ENCODE measurements around the gene HOXA4. TPM values are rescaled to one million over a fixed set of nuclear protein-coding genes. Genes with fewer than 3 reads are reported as not detected.
A peak's percentile ranks its signal among the peaks of the same experiment; 100 is the strongest.

The HOXA4 gene
- total RNA-seq, 1 donor from 2014 or later: 0.30 TPM

DNA sequence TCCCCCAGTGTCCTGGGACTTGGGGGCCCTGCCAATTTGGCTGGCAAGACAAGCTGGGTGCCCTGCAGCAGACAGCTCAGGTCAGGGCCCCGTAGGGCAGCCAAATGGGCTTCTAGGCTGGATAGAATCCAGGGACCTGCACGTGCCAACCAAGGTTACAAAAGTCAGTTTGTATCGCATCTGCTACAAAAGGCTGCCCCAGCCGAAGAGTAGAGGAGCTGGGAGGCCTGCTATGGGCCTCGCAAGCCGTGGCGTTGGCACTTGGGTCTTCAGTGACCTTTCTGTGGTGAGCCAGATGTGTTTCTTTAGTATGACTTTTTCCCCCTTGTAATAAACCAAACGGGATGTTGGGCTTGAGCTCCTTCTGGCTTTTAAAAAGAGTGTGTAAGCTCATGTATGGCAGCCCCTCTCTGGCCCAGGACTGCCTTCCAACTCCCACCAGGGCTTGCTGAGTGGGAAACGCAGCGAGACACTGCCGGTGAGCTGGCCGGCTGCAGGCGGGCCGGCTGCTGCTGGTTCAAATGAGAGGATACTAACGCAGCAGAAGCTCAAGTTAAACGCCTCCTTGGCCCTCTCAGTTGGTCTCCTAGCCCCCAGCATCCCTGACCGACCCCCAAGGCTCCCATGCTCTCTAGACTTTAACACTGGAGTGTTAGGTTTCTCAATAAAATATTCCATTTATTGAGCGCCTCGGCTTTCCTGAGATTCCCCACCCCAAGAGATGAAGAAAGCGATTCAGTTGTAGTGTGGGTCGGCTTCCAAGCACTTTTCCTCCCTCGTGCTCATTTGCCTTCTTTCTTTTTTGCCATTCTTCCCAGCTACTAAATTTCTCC lies 46.6 kb upstream of the HOXA4 start:
- peaks cover 72% of the 10 kb centered on the region for H3K27me3 Mint-ChIP-seq (ENCODE audit: low read depth)
- no peak overlapping the region for H3K4me3 Mint-ChIP-seq (ENCODE audit: unreplicated experiment)
- peak; percentile 41 for DNase-seq (ENCODE audit: low spot score)
- H3K27ac Mint-ChIP-seq (ENCODE audit: unreplicated experiment): no peak overlapping the region
- H3K9me3 Mint-ChIP-seq (ENCODE audit: low read depth): no peaks in the 10 kb centered on the region
- TF ChIP-seq, protein P1, sequence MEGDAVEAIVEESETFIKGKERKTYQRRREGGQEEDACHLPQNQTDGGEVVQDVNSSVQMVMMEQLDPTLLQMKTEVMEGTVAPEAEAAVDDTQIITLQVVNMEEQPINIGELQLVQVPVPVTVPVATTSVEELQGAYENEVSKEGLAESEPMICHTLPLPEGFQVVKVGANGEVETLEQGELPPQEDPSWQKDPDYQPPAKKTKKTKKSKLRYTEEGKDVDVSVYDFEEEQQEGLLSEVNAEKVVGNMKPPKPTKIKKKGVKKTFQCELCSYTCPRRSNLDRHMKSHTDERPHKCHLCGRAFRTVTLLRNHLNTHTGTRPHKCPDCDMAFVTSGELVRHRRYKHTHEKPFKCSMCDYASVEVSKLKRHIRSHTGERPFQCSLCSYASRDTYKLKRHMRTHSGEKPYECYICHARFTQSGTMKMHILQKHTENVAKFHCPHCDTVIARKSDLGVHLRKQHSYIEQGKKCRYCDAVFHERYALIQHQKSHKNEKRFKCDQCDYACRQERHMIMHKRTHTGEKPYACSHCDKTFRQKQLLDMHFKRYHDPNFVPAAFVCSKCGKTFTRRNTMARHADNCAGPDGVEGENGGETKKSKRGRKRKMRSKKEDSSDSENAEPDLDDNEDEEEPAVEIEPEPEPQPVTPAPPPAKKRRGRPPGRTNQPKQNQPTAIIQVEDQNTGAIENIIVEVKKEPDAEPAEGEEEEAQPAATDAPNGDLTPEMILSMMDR (IDR thresholded peaks at IDR 0.05): no peak
- peaks cover 13% of the 10 kb centered on the region for H3K4me1 Mint-ChIP-seq (ENCODE audit: low read depth)
- H3K36me3 Mint-ChIP-seq (ENCODE audit: low read depth): peaks cover 13% of the 10 kb centered on the region

DNA sequence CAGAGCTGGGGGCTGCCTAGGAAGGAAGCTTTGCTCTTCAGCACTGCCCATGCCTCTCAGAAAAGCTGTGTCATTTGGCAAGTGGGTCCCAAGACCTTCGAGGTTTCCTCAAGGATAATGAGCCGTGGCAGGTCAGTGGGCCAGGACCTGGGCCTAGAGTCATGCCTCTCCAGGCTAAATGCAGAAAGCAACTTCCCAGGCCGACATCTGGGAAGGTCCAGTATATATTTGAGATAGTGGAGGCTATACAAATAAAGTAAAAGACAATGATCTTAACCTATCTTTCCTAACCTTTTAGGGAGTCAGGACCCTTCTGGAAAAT lies 45.9 kb upstream of the HOXA4 start:
- Mint-ChIP-seq H3K27me3 (ENCODE audit: low read depth) (peaks cover 76% of the 10 kb centered on the region), H3K4me3 (ENCODE audit: unreplicated experiment) (no peak overlapping the region), H3K27ac (ENCODE audit: unreplicated experiment) (no peak overlapping the region), H3K4me1 (ENCODE audit: low read depth) (peaks cover 15% of the 10 kb centered on the region), H3K9me3 (ENCODE audit: low read depth) (no peaks in the 10 kb centered on the region), H3K36me3 (ENCODE audit: low read depth) (peaks cover 13% of the 10 kb centered on the region)
- no peak for DNase-seq (ENCODE audit: low spot score)
- TF ChIP-seq, protein P1 (IDR thresholded peaks at IDR 0.05): no peak

DNA sequence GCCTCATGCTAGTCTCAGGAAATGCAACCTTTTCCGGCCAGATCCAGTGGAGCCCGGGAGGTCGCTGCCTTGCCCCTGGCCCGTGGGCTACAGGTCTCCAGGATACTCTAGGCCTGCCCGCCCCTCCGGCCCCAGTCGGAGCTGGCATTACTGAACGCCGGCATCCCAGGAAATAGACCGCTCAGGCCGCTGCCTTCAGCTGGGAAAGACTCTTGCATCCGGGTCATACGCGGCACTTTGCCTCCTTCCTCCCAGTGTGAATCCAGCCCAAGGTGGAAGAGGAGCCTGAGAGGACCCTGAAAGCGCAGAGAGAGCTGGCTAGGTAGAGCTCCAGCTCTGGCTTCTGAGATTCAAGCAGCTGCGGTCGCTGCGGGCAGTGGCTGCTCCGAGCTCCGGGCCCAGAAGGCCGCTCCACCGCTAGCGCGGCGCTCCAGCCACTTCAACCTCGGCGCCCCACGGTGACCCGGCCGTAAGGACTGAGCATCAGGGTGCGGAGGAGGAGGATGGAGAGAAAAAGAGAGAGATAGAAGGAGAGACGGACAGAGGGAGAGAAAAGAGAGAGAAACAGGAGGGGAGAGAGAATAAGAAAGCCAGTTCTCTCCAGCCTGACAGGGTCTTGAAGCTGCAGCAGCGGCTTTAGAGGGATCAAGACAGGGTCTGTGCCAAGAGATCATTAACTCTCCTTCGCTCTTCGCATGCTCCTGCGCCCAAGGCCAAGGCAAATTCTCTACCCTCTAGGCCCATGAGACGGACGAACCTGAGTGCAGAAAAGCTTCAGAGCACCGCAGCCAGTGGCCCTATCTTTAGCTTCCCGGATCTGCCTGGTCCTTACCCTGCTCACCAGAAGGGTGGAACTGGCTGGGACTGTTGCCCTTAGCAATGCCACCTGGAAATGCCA lies 45.3 kb upstream of the HOXA4 start:
- TF ChIP-seq, protein P1 (IDR thresholded peaks at IDR 0.05): no peak
- H3K4me3 Mint-ChIP-seq (ENCODE audit: unreplicated experiment): no peak overlapping the region
- peaks cover 77% of the 10 kb centered on the region for H3K27me3 Mint-ChIP-seq (ENCODE audit: low read depth)

DNA sequence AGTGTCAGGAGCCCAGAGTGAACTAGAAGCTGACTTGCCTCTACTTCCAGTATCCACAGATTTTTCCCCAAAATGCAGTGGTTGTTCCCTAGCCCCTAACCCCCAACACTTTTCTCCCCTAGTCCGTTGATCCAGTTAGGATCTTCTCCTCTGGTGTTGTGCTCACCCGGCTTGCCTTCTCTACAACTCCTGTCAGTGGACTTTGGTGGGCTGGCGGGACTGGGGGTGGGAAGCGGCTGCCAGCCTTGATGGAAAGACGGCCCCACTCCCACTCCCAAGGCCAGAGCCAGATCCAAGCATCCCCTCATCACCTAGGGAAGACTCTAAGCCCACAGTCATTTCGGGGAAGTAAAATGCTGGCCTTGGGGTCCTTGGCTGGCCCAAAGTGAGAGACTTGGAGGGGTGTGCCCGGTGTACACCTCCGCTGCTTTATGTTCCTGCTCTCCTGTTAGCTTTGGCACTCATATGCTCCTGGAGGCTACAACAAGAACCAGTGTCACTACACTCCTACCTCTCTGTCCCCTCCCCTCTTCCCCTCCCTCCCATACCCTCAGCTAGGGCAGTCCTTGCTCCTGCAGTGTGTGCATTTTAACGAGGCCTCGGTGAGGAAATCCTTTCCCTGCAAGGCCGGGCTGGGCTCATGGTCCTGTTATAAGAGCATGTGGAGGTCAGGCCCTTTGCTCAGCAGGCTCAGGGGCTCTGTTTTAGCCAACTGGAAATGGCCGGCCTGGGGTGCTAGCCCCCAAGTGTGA lies 44.5 kb upstream of the HOXA4 start:
- DNase-seq (ENCODE audit: low spot score): peak; percentile 34
- H3K36me3 Mint-ChIP-seq (ENCODE audit: low read depth): peaks cover 13% of the 10 kb centered on the region
- H3K4me3 Mint-ChIP-seq (ENCODE audit: unreplicated experiment): no peak overlapping the region
- H3K27me3 Mint-ChIP-seq (ENCODE audit: low read depth): peaks cover 80% of the 10 kb centered on the region
- H3K4me1 Mint-ChIP-seq (ENCODE audit: low read depth): peaks cover 13% of the 10 kb centered on the region
- no peak overlapping the region for H3K27ac Mint-ChIP-seq (ENCODE audit: unreplicated experiment)
- TF ChIP-seq, protein P1 (IDR thresholded peaks at IDR 0.05): no peak
- H3K9me3 Mint-ChIP-seq (ENCODE audit: low read depth): no peaks in the 10 kb centered on the region

More for the DNA sequence above, 45.3 kb upstream of the HOXA4 start:
- Mint-ChIP-seq H3K36me3 (ENCODE audit: low read depth) (peaks cover 13% of the 10 kb centered on the region), H3K9me3 (ENCODE audit: low read depth) (no peaks in the 10 kb centered on the region), H3K27ac (ENCODE audit: unreplicated experiment) (no peak overlapping the region), H3K4me1 (ENCODE audit: low read depth) (peaks cover 15% of the 10 kb centered on the region)
- peak; percentile 56 for DNase-seq (ENCODE audit: low spot score)

Measured in chondrocyte (in vitro differentiated cells).